B cell (primary cell): ENCODE measurements around the gene ARHGEF6.

Source experiments
- CTCF ChIP-seq: fragments of 200-600 bp; IDR thresholded peaks from one replicate; pipeline ENCODE4 v1.8.0; 2022; ENCODE audit warnings: antibody characterized with exemption, mild to moderate bottlenecking
- EZH2 ChIP-seq: IDR thresholded peaks from 2 replicates; pipeline ENCODE4 v1.6.1; 2012; ENCODE audit warnings: borderline replicate concordance, low read depth, mild to moderate bottlenecking, moderate library complexity, low read length; ENCODE audit not compliant: insufficient read depth, poor library complexity, severe bottlenecking

- TF ChIP-seq CTCF: no peak
- TF ChIP-seq EZH2: no peak
These were observed 19.3 kb downstream of the ARHGEF6 start for GRCh38 chrX:136761421-136761820.
